Neural cell (in vitro differentiated cells): ENCODE data around the gene MARVELD1. TPM values are rescaled to one million over a fixed set of nuclear protein-coding genes. Genes with fewer than 3 reads are reported as not detected.

ENCODE experiments used
- H2AFZ ChIP-seq: fragments of 200-600, 300-800 bp; sonication (generic), shearing (Covaris generic); 2 replicates; pipeline ENCODE4 v1.6.0; 2014; ENCODE audit warnings: low read depth, mild to moderate bottlenecking, antibody characterized with exemption, low read length, moderate library complexity
- H3F3A ChIP-seq: fragments of 200-600 bp; shearing (Covaris generic); 2 replicates; pipeline ENCODE4 v1.6.1; 2016; ENCODE audit warnings: mild to moderate bottlenecking, moderate library complexity, mixed read lengths, antibody characterized with exemption, low read length; ENCODE audit not compliant: insufficient read depth, poor library complexity, severe bottlenecking
- H3K27ac ChIP-seq: fragments of 200-600, 300-800 bp; sonication (generic), shearing (Covaris generic); 2 replicates; pipeline ENCODE4 v1.5.1; 2014; ENCODE audit warnings: mild to moderate bottlenecking, low read length, moderate library complexity
- H3K27me3 ChIP-seq: fragments of 300-800, 200-600 bp; sonication (generic), shearing (Covaris generic); 2 replicates; pipeline ENCODE4 v1.6.0; 2014; ENCODE audit warnings: mild to moderate bottlenecking, low read depth, low read length, moderate library complexity; ENCODE audit not compliant: insufficient read depth
- H3K36me3 ChIP-seq: fragments of 300-800, 200-600 bp; sonication (generic), shearing (Covaris generic); 2 replicates; pipeline ENCODE4 v1.5.1; 2014; ENCODE audit warnings: mild to moderate bottlenecking, antibody characterized with exemption, low read length, moderate library complexity; ENCODE audit not compliant: insufficient read depth
- H3K4me2 ChIP-seq: fragments of 300-800, 200-600 bp; sonication (generic), shearing (Covaris generic); 2 replicates; pipeline ENCODE4 v1.6.0; 2014; ENCODE audit warnings: mild to moderate bottlenecking, low read length
- H3K4me3 ChIP-seq: fragments of 300-800, 200-600 bp; sonication (generic), shearing (Covaris generic); 2 replicates; pipeline ENCODE4 v1.5.1; 2014; ENCODE audit warnings: mild to moderate bottlenecking, low read length, moderate library complexity
- H3K79me2 ChIP-seq: fragments of 200-600 bp; shearing (Covaris generic); replicated peaks from 2 replicates; pipeline ENCODE4 v1.6.0; 2014; ENCODE audit warnings: mild to moderate bottlenecking, low read length, moderate library complexity; ENCODE audit not compliant: insufficient read depth
- H3K9ac ChIP-seq: fragments of 300-800, 200-600 bp; sonication (generic), shearing (Covaris generic); 2 replicates; pipeline ENCODE4 v1.6.1; 2016; ENCODE audit warnings: mild to moderate bottlenecking, low read length, mixed read lengths
- H3K9me2 ChIP-seq: fragments of 200-600 bp; shearing (Covaris generic); 2 replicates; pipeline ENCODE4 v1.6.1; 2016; ENCODE audit warnings: mild to moderate bottlenecking, low read length, mixed read lengths; ENCODE audit not compliant: insufficient read depth
- H3K9me3 ChIP-seq: fragments of 200-600, 300-800 bp; sonication (generic), shearing (Covaris generic); 2 replicates; pipeline ENCODE4 v1.6.1; 2016; ENCODE audit warnings: mild to moderate bottlenecking, mixed run types, low read length, moderate library complexity, mixed read lengths
- H4K20me1 ChIP-seq: fragments of 200-600 bp; shearing (Covaris generic); 2 replicates; pipeline ENCODE4 v1.6.1; 2016; ENCODE audit warnings: mild to moderate bottlenecking, mixed run types; ENCODE audit not compliant: insufficient read depth
- CTCF ChIP-seq: fragments of 450-650 bp; IDR thresholded peaks from 2 replicates; pipeline ENCODE4 v1.5.1; 2014; ENCODE audit warnings: antibody characterized with exemption, mild to moderate bottlenecking, moderate library complexity; ENCODE audit not compliant: poor library complexity, severe bottlenecking
- EP300 ChIP-seq: fragments of 450-650 bp; conservative IDR thresholded peaks from 2 replicates; pipeline ENCODE4 v1.6.1; 2014; ENCODE audit warnings: antibody characterized with exemption, mild to moderate bottlenecking, moderate library complexity; ENCODE audit not compliant: poor library complexity, severe bottlenecking
- EZH2 ChIP-seq: fragments of 200-600, 300-800 bp; shearing (Covaris generic), sonication (generic); IDR thresholded peaks from 2 replicates; pipeline ENCODE4 v1.6.1; 2014; ENCODE audit warnings: antibody characterized with exemption, low read length, borderline replicate concordance, mild to moderate bottlenecking; ENCODE audit not compliant: insufficient read depth, poor library complexity, severe bottlenecking
- MXI1 ChIP-seq: fragments of 450-650 bp; conservative IDR thresholded peaks from 2 replicates; pipeline ENCODE4 v1.6.1; 2014; ENCODE audit warnings: antibody characterized with exemption, mild to moderate bottlenecking; ENCODE audit not compliant: poor library complexity, severe bottlenecking
- POLR2AphosphoS5 ChIP-seq: IDR thresholded peaks from 2 replicates; pipeline ENCODE4 v1.6.1; 2012
- RAD21 ChIP-seq: fragments of 450-650 bp; conservative IDR thresholded peaks from 2 replicates; pipeline ENCODE4 v1.6.1; 2014; ENCODE audit warnings: antibody characterized with exemption, mild to moderate bottlenecking, moderate library complexity
- REST ChIP-seq: IDR thresholded peaks from 2 replicates; pipeline ENCODE4 v1.6.1; 2012; ENCODE audit warnings: borderline replicate concordance
- SMC3 ChIP-seq: fragments of 450-650 bp; conservative IDR thresholded peaks from 2 replicates; pipeline ENCODE4 v1.6.1; 2014; ENCODE audit warnings: antibody characterized with exemption, mild to moderate bottlenecking, moderate library complexity; ENCODE audit not compliant: poor library complexity
- TAF1 ChIP-seq: IDR thresholded peaks from 2 replicates; pipeline ENCODE4 v1.6.1; 2012; ENCODE audit warnings: low read depth
- polyA plus RNA-seq: library from polyadenylated mRNA; depleted of rRNA; stranded (reverse); fragments of >200 nt; gene quantifications from 2 replicates; pipeline ENCODE4 v1.2.3, GENCODE V29; 2014

MARVELD1 gene
- polyA plus RNA-seq, 1 donor from 2014 or later = 2.3 TPM

- Histone ChIP-seq H3K27me3 (no peaks in the 10 kb centered on the region), H3K27ac (no peak overlapping the region), H3K9me3 (no peaks in the 10 kb centered on the region), H3K36me3 (no peaks in the 10 kb centered on the region), H2AFZ (no peak overlapping the region), H3K4me3 (no peak overlapping the region), H3F3A (no peaks in the 10 kb centered on the region), H4K20me1 (no peaks in the 10 kb centered on the region), H3K9ac (no peak overlapping the region), H3K9me2 (no peaks in the 10 kb centered on the region), H3K4me2 (no peak overlapping the region), H3K79me2 (no peaks in the 10 kb centered on the region)
- no peak for TF ChIP-seq RAD21
- no peak for TF ChIP-seq POLR2AphosphoS5
- TF ChIP-seq EP300 = no peak
- TF ChIP-seq MXI1 = no peak
- TF ChIP-seq EZH2 = no peak
- TF ChIP-seq REST = no peak
- TF ChIP-seq TAF1 = no peak
- no peak for TF ChIP-seq SMC3
- TF ChIP-seq CTCF = no peak
These were observed 6.2 kb upstream of the MARVELD1 start for GRCh38 chr10:97707134-97707861.

GRCh38 chr10:97708167-97708566 is 5.4 kb upstream of the MARVELD1 start:
- no peaks in the 10 kb centered on the region for H4K20me1 ChIP-seq
- no peaks in the 10 kb centered on the region for H3K9me2 ChIP-seq
- H3K4me3 ChIP-seq = no peak overlapping the region
- H3K9me3 ChIP-seq = no peaks in the 10 kb centered on the region
- H3K27ac ChIP-seq = no peak overlapping the region
- no peak overlapping the region for H3K9ac ChIP-seq
- no peak overlapping the region for H2AFZ ChIP-seq
- peaks cover 3% of the 10 kb centered on the region for H3K27me3 ChIP-seq
- no peak overlapping the region for H3K4me2 ChIP-seq
- H3K79me2 ChIP-seq = no peaks in the 10 kb centered on the region
- no peak for TF ChIP-seq EP300
- TF ChIP-seq SMC3 = no peak
- TF ChIP-seq REST = no peak
- no peak for TF ChIP-seq POLR2AphosphoS5
- TF ChIP-seq RAD21 = no peak
- TF ChIP-seq MXI1 = no peak
- TF ChIP-seq TAF1 = no peak
- no peak for TF ChIP-seq EZH2
- no peak for TF ChIP-seq CTCF
- no peaks in the 10 kb centered on the region for H3K36me3 ChIP-seq
- H3F3A ChIP-seq = no peaks in the 10 kb centered on the region
